HCT116 (cell line): Measurements from ENCODE around the gene ANTKMT. TPM values are rescaled to one million over a fixed set of nuclear protein-coding genes. Genes with fewer than 3 reads are reported as not detected.
"Not testable (repeated sequence)": the region's sequence is repeated elsewhere in the genome, so short reads cannot be mapped to it uniquely, and the experiment has no call there.

Source experiments
- ATAC-seq: fragments of 200-7000 bp; cut with Tn5 transposase; 2 replicates; pipeline ENCODE4 v1.9.1; 2020; ENCODE audit warnings: mild to moderate bottlenecking, moderate library complexity
- BruUV-seq: library from RNA; stranded (reverse); fragments of 400-500 nt; replicated peaks from 2 replicates; lab custom pipeline; 2021; lab: Mats Ljungman, UMichigan
- CTCF ChIA-PET: fragments of 300-600 bp; sonication (Branson Sonifier 250); formaldehyde crosslinking; loops from one replicate; lab custom pipeline; 2021; ENCODE audit warnings: antibody characterized with exemption; lab: Charles Lee
- POLR2A ChIA-PET: fragments of 300-600, 350-600 bp; sonication (Branson Sonifier 250); formaldehyde crosslinking; loops from one replicate; lab custom pipeline; 2021; ENCODE audit warnings: antibody characterized with exemption; lab: Charles Lee
- RAD21 ChIA-PET, 2 experiments: fragments of 300-600 bp; sonication (Branson Sonifier 250); formaldehyde crosslinking; loops; one replicate each; lab custom pipeline; 2023; ENCODE audit warnings: low total read pairs in 2 of 2; ENCODE audit not compliant: uncharacterized antibody in 2 of 2, unreplicated experiment in 2 of 2, low non-redundant PET in 1 of 2; lab: Charles Lee
- DNase-seq: peaks from one replicate; pipeline ENCODE4 v3.0.0-alpha.2; 2010; ENCODE audit warnings: low read depth, low spot score
- H2AFZ ChIP-seq: fragments of 200-600 bp; shearing (Covaris generic), sonication (generic); 2 replicates; pipeline ENCODE4 v1.6.1; 2017; ENCODE audit warnings: low read depth, mixed run types, mixed read lengths, antibody characterized with exemption, low read length; ENCODE audit not compliant: poor library complexity, severe bottlenecking
- H3K27ac ChIP-seq: 2 replicates; pipeline ENCODE4 v1.5.1; 2012; ENCODE audit warnings: low read depth, low read length
- H3K27me3 ChIP-seq: fragments of 200-600 bp; sonication (generic); 2 replicates; pipeline ENCODE4 v1.6.1; 2016; ENCODE audit warnings: mixed run types, low read length, mixed read lengths; ENCODE audit not compliant: insufficient read depth
- H3K36me3 ChIP-seq, 2 experiments: fragments of 200-500 bp in 1 of 2; fragments of 200-600 bp in 1 of 2; sonication (Bioruptor generic) in 1 of 2; sonication (generic) in 1 of 2; 2 replicates each; pipeline versions ENCODE4 v1.5.1 to v1.6.1; 2014 to 2016; ENCODE audit warnings: low read length in 2 of 2, inconsistent platforms in 1 of 2, mixed read lengths in 1 of 2, mixed run types in 1 of 2; ENCODE audit not compliant: insufficient read depth in 2 of 2, control insufficient read depth in 1 of 2
- H3K4me1 ChIP-seq, 2 experiments: fragments of 200-600 bp in 1 of 2; sonication (generic) in 1 of 2; 2 replicates each; pipeline versions ENCODE4 v1.5.1 to v1.6.1; 2012 to 2017; ENCODE audit warnings: low read length in 2 of 2, inconsistent platforms in 1 of 2, mild to moderate bottlenecking in 1 of 2, mixed read lengths in 1 of 2, mixed run types in 1 of 2, moderate library complexity in 1 of 2; ENCODE audit not compliant: insufficient read depth in 2 of 2, control insufficient read depth in 1 of 2
- H3K4me2 ChIP-seq: fragments of 200-600 bp; sonication (generic); 2 replicates; pipeline ENCODE4 v1.6.1; 2017; ENCODE audit warnings: mixed run types, low read length, mixed read lengths
- H3K4me3 ChIP-seq, 2 experiments: fragments of 200-600 bp in 1 of 2; sonication (generic) in 1 of 2; replicated peaks in 1 of 2; 2 replicates each; pipeline ENCODE4 v1.5.1; 2011 to 2016; ENCODE audit warnings: low read length in 2 of 2, control low read depth in 1 of 2, low read depth in 1 of 2, mild to moderate bottlenecking in 1 of 2, mixed read lengths in 1 of 2, mixed run types in 1 of 2
- H3K79me2 ChIP-seq: fragments of 200-600 bp; sonication (generic); 2 replicates; pipeline ENCODE4 v1.6.1; 2017; ENCODE audit warnings: mild to moderate bottlenecking, mixed run types, low read length, moderate library complexity, mixed read lengths; ENCODE audit not compliant: insufficient read depth
- H3K9ac ChIP-seq: fragments of 200-600 bp; sonication (generic); 2 replicates; pipeline ENCODE4 v1.6.1; 2016; ENCODE audit warnings: low read length, mixed read lengths
- H3K9me2 ChIP-seq: fragments of 200-600 bp; sonication (generic), shearing (Covaris generic); 2 replicates; pipeline ENCODE4 v1.6.1; 2017; ENCODE audit warnings: mixed run types, mild to moderate bottlenecking, moderate library complexity; ENCODE audit not compliant: insufficient read depth
- H3K9me3 ChIP-seq, 2 experiments: fragments of 200-500 bp in 1 of 2; fragments of 200-600 bp in 1 of 2; sonication (Bioruptor generic) in 1 of 2; sonication (generic) in 1 of 2; 2 replicates each; pipeline ENCODE4 v1.6.1; 2014 to 2017; ENCODE audit warnings: low read length in 2 of 2, mixed read lengths in 2 of 2, inconsistent platforms in 1 of 2, low read depth in 1 of 2, mild to moderate bottlenecking in 1 of 2, mixed run types in 1 of 2, moderate library complexity in 1 of 2; ENCODE audit not compliant: control insufficient read depth in 1 of 2, insufficient read depth in 1 of 2
- H4K20me1 ChIP-seq: fragments of 200-600 bp; sonication (generic), shearing (Covaris generic); 2 replicates; pipeline ENCODE4 v1.6.1; 2017; ENCODE audit warnings: mixed run types, mild to moderate bottlenecking, moderate library complexity; ENCODE audit not compliant: insufficient read depth
- CBX3 ChIP-seq: IDR thresholded peaks from 2 replicates; pipeline ENCODE4 v1.6.1; 2012; ENCODE audit warnings: low read depth
- EZH2 ChIP-seq: fragments of 200-600 bp; sonication (generic); IDR thresholded peaks from 2 replicates; pipeline ENCODE4 v1.6.1; 2017; ENCODE audit warnings: antibody characterized with exemption, mixed run types
- EZH2phosphoT487 ChIP-seq: fragments of 200-600 bp; IDR thresholded peaks from 2 replicates; pipeline ENCODE4 v1.6.1; 2018; ENCODE audit warnings: antibody characterized with exemption, borderline replicate concordance
- FOSL1 ChIP-seq: IDR thresholded peaks from 2 replicates; pipeline ENCODE4 v1.6.1; 2012; ENCODE audit warnings: low read depth
- JUND ChIP-seq: IDR thresholded peaks from 2 replicates; pipeline ENCODE4 v1.6.1; 2012
- POLR2A ChIP-seq: IDR thresholded peaks from 2 replicates; pipeline ENCODE4 v1.7.0; 2011; ENCODE audit warnings: borderline replicate concordance; ENCODE audit not compliant: insufficient read depth, insufficient read length; ENCODE audit errors: extremely low read depth
- POLR2AphosphoS5 ChIP-seq: IDR thresholded peaks from 2 replicates; pipeline ENCODE4 v1.6.1; 2011; ENCODE audit warnings: mild to moderate bottlenecking, low read depth, low read length, moderate library complexity
- RAD21 ChIP-seq: IDR thresholded peaks from 2 replicates; pipeline ENCODE4 v1.6.1; 2012; ENCODE audit warnings: low read depth, mild to moderate bottlenecking
- SIN3A ChIP-seq: IDR thresholded peaks from 2 replicates; pipeline ENCODE4 v1.6.1; 2012; ENCODE audit warnings: low read depth
- SP1 ChIP-seq: IDR thresholded peaks from 2 replicates; pipeline ENCODE4 v1.6.1; 2012; ENCODE audit warnings: low read depth
- ZFX ChIP-seq: fragments of 450-650 bp; IDR thresholded peaks from 2 replicates; pipeline ENCODE4 v1.6.1; 2017
- intact Hi-C: fragments of 100-400 bp; cut with micrococcal nuclease; formaldehyde crosslinking; loops from 2 replicates; pipeline ENCODE4 v1.10.0; 2022
- total RNA-seq: library from RNA; stranded (reverse); gene quantifications from one replicate; pipeline ENCODE4 v1.2.1, GENCODE V29; 2021; ENCODE audit not compliant: unreplicated experiment
- TF ChIP-seq, protein P1 (sequence below), 3 experiments: fragments of 200-600 bp in 1 of 3; sonication (generic) in 1 of 3; IDR thresholded peaks in 2 of 3; conservative IDR thresholded peaks in 1 of 3; 2 replicates each; pipeline ENCODE4 v1.5.1; 2012 to 2017; ENCODE audit warnings: low read depth in 2 of 3, low read length in 2 of 3, antibody characterized with exemption in 1 of 3, borderline replicate concordance in 1 of 3, control low read depth in 1 of 3, mild to moderate bottlenecking in 1 of 3, mixed read lengths in 1 of 3, mixed run types in 1 of 3, moderate library complexity in 1 of 3; ENCODE audit not compliant: insufficient read depth in 1 of 3
- TF ChIP-seq, protein P2 (sequence below): IDR thresholded peaks from 2 replicates; pipeline ENCODE4 v1.6.1; 2012
- TF ChIP-seq, protein P3 (sequence below): IDR thresholded peaks from 2 replicates; pipeline ENCODE4 v1.6.1; 2012
- TF ChIP-seq, protein P4 (sequence below): IDR thresholded peaks from 2 replicates; pipeline ENCODE4 v1.6.1; 2012; ENCODE audit warnings: low read depth

Gene ANTKMT
- total RNA-seq, 1 experiment from 2014 or later = 65.4 TPM

DNA sequence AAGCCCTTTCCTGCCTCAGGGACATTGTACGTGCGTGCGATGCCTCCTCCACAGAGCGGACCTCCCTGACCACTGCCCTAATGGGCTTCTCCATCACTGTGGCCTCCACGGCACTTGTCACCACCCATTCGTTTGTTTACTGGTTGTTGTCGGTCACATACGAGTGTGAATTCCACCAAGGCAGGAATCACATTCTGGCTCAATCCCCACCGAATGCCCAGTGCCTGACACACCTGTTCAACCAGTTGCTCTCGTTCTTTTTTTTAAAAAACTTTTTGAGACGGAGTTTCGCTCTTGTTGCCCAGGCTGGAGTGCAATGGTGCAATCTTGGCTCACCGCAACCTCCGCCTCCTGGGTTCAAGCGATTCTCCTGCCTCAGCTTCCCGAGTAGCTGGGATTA, 29.7 kb upstream of the ANTKMT start:
- H2AFZ ChIP-seq, POLR2A ChIA-PET, H3K9ac ChIP-seq, H3K36me3 ChIP-seq, H3K4me3 ChIP-seq, H3K9me2 ChIP-seq, H3K9me3 ChIP-seq, BruUV-seq, CTCF ChIA-PET, RAD21 ChIA-PET, H3K27me3 ChIP-seq, H3K4me2 ChIP-seq, ATAC-seq, DNase-seq, H4K20me1 ChIP-seq, H3K27ac ChIP-seq, intact Hi-C loops: not testable (repeated sequence)
- Histone ChIP-seq H3K79me2 (peaks cover 17% of the 10 kb centered on the region; the same call in 1 of the 2 replicates), H3K4me1 (peaks cover 16 to 40% of the 10 kb centered on the region in 2 experiments)

DNA sequence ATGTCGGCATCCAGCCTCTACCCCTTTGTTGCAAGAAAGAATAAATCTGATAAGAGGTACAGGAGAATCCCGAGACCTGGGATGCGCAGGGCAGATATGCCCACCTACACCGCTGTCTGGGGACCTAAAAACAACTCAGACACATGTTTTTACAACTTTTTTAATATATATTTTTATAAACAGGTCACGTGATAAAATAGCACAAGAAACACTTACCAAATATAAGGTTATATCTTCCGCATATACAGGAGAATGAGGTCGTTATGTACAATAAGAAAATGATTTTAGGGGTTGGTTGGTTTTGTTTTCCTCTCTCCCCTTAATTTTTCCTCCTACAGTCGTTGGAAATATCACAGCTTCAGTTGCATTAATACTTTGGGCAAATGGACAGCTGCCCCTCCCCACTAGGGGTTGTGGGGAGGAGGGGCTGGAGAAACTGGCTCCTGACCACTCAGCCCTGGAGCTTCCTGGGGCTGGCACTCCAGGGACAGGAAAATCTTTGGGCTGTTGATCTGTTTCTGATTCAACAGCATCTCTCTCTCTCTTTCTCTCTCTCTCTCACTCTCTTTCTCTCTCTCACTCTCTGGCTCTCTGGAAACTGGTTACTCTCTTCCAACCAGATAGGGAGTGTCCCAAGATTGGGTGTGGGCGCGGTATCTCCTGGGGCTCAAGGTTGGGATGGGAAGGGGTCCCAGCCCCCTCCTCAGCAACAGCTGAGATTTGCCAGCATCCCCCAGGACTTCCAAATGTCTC, 28.4 kb upstream of the ANTKMT start:
- intact Hi-C loops = no loop called here
- ATAC-seq (no peak), DNase-seq (no peak)
- peaks cover 18 to 46% of the 10 kb centered on the region in 2 experiments for H3K4me1 ChIP-seq
- H3K9me3 ChIP-seq = no peaks in the 10 kb centered on the region
- no peak overlapping the region for H3K4me2 ChIP-seq
- H3K9me2 ChIP-seq = no peaks in the 10 kb centered on the region
- no peak overlapping the region for H3K27ac ChIP-seq
- H3K27me3 ChIP-seq = no peaks in the 10 kb centered on the region
- H3K79me2 ChIP-seq = peaks cover 13% of the 10 kb centered on the region; the same call in 1 of the 2 replicates
- H3K4me3 ChIP-seq = no peak overlapping the region
- ChIA-PET CTCF (interaction anchor here (0.7 kb wide), 1 partner anchor 109 kb away, joined by 5 read pairs; no protein-coding TSS in a partner anchor), POLR2A (no interaction called here), RAD21 (no interaction called here)
- TSS peak; percentile 52 for BruUV-seq
- H4K20me1 ChIP-seq = no peaks in the 10 kb centered on the region
- H2AFZ ChIP-seq = no peak overlapping the region
- H3K36me3 ChIP-seq = no peaks in the 10 kb centered on the region
- no peak overlapping the region for H3K9ac ChIP-seq
- no peak for TF ChIP-seq ZFX
- no peak for TF ChIP-seq CBX3
- TF ChIP-seq FOSL1 = no peak
- no peak for TF ChIP-seq SIN3A
- TF ChIP-seq, protein P1, sequence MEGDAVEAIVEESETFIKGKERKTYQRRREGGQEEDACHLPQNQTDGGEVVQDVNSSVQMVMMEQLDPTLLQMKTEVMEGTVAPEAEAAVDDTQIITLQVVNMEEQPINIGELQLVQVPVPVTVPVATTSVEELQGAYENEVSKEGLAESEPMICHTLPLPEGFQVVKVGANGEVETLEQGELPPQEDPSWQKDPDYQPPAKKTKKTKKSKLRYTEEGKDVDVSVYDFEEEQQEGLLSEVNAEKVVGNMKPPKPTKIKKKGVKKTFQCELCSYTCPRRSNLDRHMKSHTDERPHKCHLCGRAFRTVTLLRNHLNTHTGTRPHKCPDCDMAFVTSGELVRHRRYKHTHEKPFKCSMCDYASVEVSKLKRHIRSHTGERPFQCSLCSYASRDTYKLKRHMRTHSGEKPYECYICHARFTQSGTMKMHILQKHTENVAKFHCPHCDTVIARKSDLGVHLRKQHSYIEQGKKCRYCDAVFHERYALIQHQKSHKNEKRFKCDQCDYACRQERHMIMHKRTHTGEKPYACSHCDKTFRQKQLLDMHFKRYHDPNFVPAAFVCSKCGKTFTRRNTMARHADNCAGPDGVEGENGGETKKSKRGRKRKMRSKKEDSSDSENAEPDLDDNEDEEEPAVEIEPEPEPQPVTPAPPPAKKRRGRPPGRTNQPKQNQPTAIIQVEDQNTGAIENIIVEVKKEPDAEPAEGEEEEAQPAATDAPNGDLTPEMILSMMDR (IDR thresholded peaks at IDR 0.05 in 2 of 3, conservative IDR thresholded peaks at IDR 0.05 in 1 of 3; ENCODE audit: borderline replicate concordance in 1 of 3, insufficient read depth in 1 of 3, low read depth in 2 of 3, low read length in 2 of 3) = no peak
- TF ChIP-seq, protein P2, sequence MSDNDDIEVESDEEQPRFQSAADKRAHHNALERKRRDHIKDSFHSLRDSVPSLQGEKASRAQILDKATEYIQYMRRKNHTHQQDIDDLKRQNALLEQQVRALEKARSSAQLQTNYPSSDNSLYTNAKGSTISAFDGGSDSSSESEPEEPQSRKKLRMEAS = no peak
- TF ChIP-seq, protein P3, sequence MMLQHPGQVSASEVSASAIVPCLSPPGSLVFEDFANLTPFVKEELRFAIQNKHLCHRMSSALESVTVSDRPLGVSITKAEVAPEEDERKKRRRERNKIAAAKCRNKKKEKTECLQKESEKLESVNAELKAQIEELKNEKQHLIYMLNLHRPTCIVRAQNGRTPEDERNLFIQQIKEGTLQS = no peak
- no peak for TF ChIP-seq JUND
- TF ChIP-seq, protein P4, sequence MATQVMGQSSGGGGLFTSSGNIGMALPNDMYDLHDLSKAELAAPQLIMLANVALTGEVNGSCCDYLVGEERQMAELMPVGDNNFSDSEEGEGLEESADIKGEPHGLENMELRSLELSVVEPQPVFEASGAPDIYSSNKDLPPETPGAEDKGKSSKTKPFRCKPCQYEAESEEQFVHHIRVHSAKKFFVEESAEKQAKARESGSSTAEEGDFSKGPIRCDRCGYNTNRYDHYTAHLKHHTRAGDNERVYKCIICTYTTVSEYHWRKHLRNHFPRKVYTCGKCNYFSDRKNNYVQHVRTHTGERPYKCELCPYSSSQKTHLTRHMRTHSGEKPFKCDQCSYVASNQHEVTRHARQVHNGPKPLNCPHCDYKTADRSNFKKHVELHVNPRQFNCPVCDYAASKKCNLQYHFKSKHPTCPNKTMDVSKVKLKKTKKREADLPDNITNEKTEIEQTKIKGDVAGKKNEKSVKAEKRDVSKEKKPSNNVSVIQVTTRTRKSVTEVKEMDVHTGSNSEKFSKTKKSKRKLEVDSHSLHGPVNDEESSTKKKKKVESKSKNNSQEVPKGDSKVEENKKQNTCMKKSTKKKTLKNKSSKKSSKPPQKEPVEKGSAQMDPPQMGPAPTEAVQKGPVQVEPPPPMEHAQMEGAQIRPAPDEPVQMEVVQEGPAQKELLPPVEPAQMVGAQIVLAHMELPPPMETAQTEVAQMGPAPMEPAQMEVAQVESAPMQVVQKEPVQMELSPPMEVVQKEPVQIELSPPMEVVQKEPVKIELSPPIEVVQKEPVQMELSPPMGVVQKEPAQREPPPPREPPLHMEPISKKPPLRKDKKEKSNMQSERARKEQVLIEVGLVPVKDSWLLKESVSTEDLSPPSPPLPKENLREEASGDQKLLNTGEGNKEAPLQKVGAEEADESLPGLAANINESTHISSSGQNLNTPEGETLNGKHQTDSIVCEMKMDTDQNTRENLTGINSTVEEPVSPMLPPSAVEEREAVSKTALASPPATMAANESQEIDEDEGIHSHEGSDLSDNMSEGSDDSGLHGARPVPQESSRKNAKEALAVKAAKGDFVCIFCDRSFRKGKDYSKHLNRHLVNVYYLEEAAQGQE = no peak
- no peak for TF ChIP-seq SP1
- TF ChIP-seq POLR2AphosphoS5 = no peak; the same call in 1 of the 2 replicates
- TF ChIP-seq EZH2phosphoT487 = no peak
- TF ChIP-seq POLR2A = no peak
- TF ChIP-seq RAD21 = no peak
- no peak for TF ChIP-seq EZH2
